Testis (tissue), 3 donors: Measurements from ENCODE around the gene TEKT5. TPM values are rescaled to one million over a fixed set of nuclear protein-coding genes. Genes with fewer than 3 reads are reported as not detected.
"Not testable (repeated sequence)": the region's sequence is repeated elsewhere in the genome, so short reads cannot be mapped to it uniquely, and the experiment has no call there.

Experiments used
- DNase-seq: peaks from one replicate; pipeline ENCODE4 v3.0.0-alpha.2; 2019
- H3K27ac ChIP-seq, 2 donors: fragments of 200-600 bp; sonication (generic); one replicate each; pipeline ENCODE4 v1.5.1; 2019
- H3K27me3 ChIP-seq: fragments of 200-600 bp; sonication (generic); one replicate; pipeline ENCODE4 v1.5.1; 2019
- H3K36me3 ChIP-seq: fragments of 200-600 bp; sonication (generic); one replicate; pipeline ENCODE4 v1.5.1; 2017; ENCODE audit warnings: low read depth; ENCODE audit errors: missing control alignments
- H3K4me1 ChIP-seq: fragments of 200-600 bp; sonication (generic); one replicate; pipeline ENCODE4 v1.5.1; 2019
- H3K4me3 ChIP-seq, 2 donors: fragments of 200-600 bp; sonication (generic); one replicate each; pipeline ENCODE4 v1.5.1; 2017 to 2019
- H3K9me3 ChIP-seq: fragments of 200-600 bp; sonication (generic); one replicate; pipeline ENCODE4 v1.5.1; 2017
- CTCF ChIP-seq, 3 experiments: fragments of 450-650 bp in 2 of 3; fragments of 200-600 bp in 1 of 3; sonication (generic) in 1 of 3; IDR thresholded peaks; one replicate each; pipeline ENCODE4 v1.5.1; 2016 to 2019; ENCODE audit warnings: antibody characterized with exemption in 3 of 3, mild to moderate bottlenecking in 2 of 3, moderate library complexity in 1 of 3
- POLR2A ChIP-seq: fragments of 450-650 bp; IDR thresholded peaks from one replicate; pipeline ENCODE4 v1.6.1; 2017; ENCODE audit warnings: antibody characterized with exemption, mild to moderate bottlenecking, moderate library complexity
- WGBS, 2 donors: methylation state at CpG; one replicate each; pipeline ENCODE4 v1.1.5; 2018; 5-methylcytosine and 5-hydroxymethylcytosine counted together
- intact Hi-C: fragments of 100-400 bp; cut with DNase I; formaldehyde crosslinking; loops from one replicate; pipeline ENCODE4 v1.15.1; 2023; ENCODE audit warnings: low total_unique reads
- polyA plus RNA-seq: library from polyadenylated mRNA; stranded (reverse); fragments of 350-450 nt; fragmentation: Illumina TruSeq; extraction: RNeasy Lipid Tissue Mini Kit (QIAGEN cat#74804); gene quantifications from one replicate; pipeline ENCODE4 v1.2.3, GENCODE V29; 2014; ENCODE audit warnings: low read depth, low replicate concordance; ENCODE audit not compliant: insufficient read depth
- total RNA-seq, 2 donors: library from RNA; depleted of rRNA; stranded (reverse); fragments of >200 nt; gene quantifications; one replicate each; pipeline ENCODE4 v1.2.3, GENCODE V29; 2016

Gene TEKT5
- total and polyA plus RNA-seq, 3 donors from 2014 or later = 20.7 to 69.1 (median 35.6) TPM

DNA sequence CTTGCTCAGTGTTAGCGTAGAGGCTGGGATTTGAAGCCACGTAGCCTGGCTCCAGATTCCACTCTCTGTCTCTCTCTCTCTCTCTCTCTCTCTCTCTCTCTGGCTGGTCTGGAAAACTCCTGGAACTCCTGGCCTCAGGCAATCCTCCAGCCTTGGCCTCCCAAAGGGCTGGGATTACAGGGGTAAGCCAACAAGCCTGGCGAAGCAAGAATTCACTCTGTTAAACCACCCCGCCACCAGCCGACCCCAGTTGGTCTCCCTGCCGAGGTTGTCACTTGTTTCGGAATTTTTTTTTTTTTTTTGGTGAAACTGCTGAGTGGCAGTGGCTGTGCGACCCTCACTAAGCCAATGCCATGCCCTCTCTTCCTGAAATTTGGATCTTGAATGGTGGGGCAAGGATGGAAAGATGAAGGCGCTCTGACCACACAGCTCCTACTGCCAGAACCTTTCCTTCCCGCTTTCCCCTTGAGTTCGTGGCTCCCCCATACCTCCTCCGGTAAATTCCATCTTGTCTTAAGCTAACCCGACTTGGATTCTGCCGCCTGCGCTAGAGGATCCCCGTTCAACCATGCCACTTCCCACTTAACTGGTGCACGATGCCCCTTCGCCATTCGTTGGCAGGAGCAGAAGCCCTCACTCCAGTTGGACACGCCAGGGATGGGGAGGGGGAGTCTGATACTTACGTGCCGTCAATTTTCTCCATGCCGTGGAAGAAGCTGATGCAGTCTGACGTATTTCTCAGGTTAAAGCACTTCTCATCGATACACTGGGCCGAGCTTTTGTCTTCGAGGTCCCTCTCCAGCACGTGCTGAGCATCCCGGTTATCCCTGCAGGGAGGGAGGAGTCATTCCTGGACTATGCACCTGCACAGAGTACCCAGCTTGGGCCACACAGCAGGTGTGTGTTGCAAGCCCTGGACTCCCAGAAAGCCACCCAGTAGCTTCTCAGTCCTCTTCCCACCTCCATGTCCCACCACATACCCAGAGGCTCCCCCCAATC is 13.1 kb downstream of the TEKT5 start:
- Histone ChIP-seq H3K4me3 (no peak overlapping the region), H3K9me3 (no peaks in the 10 kb centered on the region), H3K4me1 (no peaks in the 10 kb centered on the region), H3K27ac (no peak overlapping the region), H3K36me3 (no peaks in the 10 kb centered on the region), H3K27me3 (no peaks in the 10 kb centered on the region)
- DNase-seq = no peak
- 86 to 88% methylated on average over 28 to 29 of the region's 29 CpGs for WGBS, 2 donors
- intact Hi-C loops = no loop called here
- TF ChIP-seq POLR2A (no peak), CTCF (IDR thresholded peaks at IDR 0.05) (no peak)

DNA sequence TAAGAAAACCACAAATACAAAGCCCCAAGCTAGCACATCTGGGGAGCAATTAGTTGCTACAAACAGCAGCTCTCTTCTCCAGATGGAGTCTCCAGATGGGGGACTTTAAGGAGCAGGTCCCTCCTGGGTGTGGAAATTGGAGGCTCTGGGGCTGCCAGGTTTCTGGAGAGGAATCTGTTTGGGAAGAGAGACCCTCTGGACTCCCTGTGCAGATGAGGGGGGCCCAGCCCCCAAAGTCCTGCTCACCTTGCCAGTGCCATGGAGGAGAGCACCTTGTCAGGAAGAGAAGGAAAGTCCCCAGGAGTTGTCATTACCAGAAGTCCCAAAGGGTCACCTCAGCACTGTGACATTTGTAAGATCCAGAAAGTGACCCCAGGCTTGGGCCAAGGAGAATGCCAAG is 14.8 kb downstream of the TEKT5 start:
- DNase-seq = no peak
- H3K36me3 ChIP-seq = no peaks in the 10 kb centered on the region
- intact Hi-C loops = no loop called here

GRCh38 chr16:10679441-10679840 is 15.3 kb downstream of the TEKT5 start:
- DNase-seq, H3K27ac ChIP-seq, intact Hi-C loops, H3K4me1 ChIP-seq, H3K27me3 ChIP-seq, H3K9me3 ChIP-seq, H3K36me3 ChIP-seq, H3K4me3 ChIP-seq: not testable (repeated sequence)
- WGBS, 2 donors = 81 to 93% methylated on average over 7 of the region's 7 CpGs

More for the DNA sequence above, 14.8 kb downstream of the TEKT5 start:
- Histone ChIP-seq H3K4me1 (no peaks in the 10 kb centered on the region), H3K4me3 (no peak overlapping the region), H3K27ac (no peak overlapping the region), H3K27me3 (no peaks in the 10 kb centered on the region), H3K9me3 (no peaks in the 10 kb centered on the region)
- TF ChIP-seq CTCF (IDR thresholded peaks at IDR 0.05) = no peak
- no peak for TF ChIP-seq POLR2A

- Histone ChIP-seq H3K4me3 (no peak overlapping the region), H3K4me1 (no peaks in the 10 kb centered on the region), H3K36me3 (no peaks in the 10 kb centered on the region), H3K9me3 (no peaks in the 10 kb centered on the region), H3K27me3 (no peaks in the 10 kb centered on the region), H3K27ac (no peak overlapping the region)
- 76 to 85% methylated on average over 2 of the region's 2 CpGs for WGBS, 2 donors
- intact Hi-C loops = no loop called here
- DNase-seq = no peak
- no peak for TF ChIP-seq POLR2A
- TF ChIP-seq CTCF (IDR thresholded peaks at IDR 0.05) = no peak
Observed at GRCh38 chr16:10678655-10679054, 16.1 kb downstream of the TEKT5 start.

DNA sequence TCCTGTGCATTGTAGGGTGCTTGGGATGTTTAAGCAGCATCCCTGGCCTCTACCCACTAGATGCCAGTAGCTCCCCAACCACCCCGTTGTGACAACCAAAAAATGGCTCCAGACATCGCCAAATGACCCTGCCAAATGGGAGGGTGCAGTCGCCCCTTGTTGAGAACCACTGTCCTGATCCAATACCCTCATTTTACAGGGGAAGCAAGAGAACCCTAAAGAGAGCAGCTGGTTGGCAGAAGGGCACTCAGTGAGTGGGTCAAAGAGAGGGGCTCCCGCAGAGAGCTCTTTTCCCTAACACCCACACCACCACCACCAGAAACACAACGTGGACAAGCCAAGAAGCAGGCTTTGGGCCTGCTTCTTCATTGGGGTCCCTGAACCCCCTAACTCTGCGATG is 18.4 kb downstream of the TEKT5 start:
- Histone ChIP-seq H3K9me3 (no peaks in the 10 kb centered on the region), H3K4me3 (no peak overlapping the region), H3K27ac (no peak overlapping the region), H3K36me3 (no peaks in the 10 kb centered on the region), H3K4me1 (no peaks in the 10 kb centered on the region), H3K27me3 (no peaks in the 10 kb centered on the region)
- intact Hi-C loops = no loop called here
- WGBS, 2 donors = 79 to 94% methylated on average over 3 to 6 of the region's 6 CpGs
- DNase-seq = no peak
- TF ChIP-seq CTCF (IDR thresholded peaks at IDR 0.05) = no peak
- no peak for TF ChIP-seq POLR2A
